HG02678 (cell line): Measurements from ENCODE around the gene BASP1.
"Not testable (repeated sequence)": the region's sequence is repeated elsewhere in the genome, so short reads cannot be mapped to it uniquely, and the experiment has no call there.

Source experiments
- ATAC-seq: cut with Tn5 transposase; IDR thresholded peaks from one replicate; pipeline ENCODE4 v1.9.1; 2021; ENCODE audit warnings: mild to moderate bottlenecking, moderate library complexity; ENCODE audit not compliant: unreplicated experiment

Gene BASP1

DNA sequence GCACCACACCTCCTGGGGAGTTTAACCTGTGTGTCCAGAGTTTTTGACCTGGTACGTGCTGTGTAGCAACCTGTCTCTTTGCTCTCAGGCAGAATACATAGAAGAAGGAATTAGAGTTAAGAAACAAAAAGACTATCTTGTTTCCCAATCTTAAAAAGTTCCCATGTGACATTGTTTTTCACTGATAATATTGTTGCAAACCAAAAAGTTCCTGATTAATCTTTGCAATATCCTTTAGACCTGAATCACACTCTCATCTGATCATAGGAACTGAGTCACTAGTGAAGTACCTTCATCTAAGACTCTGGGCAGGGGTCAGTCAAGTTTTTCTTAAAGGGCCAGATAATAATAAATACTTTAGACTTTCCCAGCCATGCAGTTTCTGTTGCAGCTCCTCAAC is 35.1 kb downstream of the BASP1 start:
- no peak for ATAC-seq

DNA sequence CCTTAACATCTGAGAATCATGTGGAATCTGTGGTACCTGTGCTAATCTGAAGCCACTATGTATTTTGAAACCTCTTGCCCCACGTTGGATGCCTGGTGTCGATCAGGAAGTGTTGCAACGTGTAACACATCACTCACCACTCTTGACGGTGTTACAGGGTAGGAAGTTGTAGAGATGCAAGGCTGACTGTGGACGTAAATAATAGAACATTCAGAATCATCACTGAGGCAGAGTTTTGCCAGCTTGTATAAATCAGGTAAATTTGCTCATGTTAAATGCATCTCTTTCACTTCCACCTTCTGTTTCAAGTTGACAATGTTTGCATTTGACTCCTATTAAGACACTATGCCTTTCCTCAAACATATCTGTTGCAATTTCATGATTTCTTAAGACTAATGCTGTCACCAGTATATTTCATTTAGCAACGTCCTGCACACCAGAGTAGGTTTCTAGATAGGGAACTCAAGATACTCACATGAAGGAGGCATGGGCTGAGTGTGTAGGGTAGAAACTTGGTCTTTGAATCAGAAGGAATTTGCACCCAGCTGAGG is 38.1 kb downstream of the BASP1 start:
- ATAC-seq = peak; percentile 49

DNA sequence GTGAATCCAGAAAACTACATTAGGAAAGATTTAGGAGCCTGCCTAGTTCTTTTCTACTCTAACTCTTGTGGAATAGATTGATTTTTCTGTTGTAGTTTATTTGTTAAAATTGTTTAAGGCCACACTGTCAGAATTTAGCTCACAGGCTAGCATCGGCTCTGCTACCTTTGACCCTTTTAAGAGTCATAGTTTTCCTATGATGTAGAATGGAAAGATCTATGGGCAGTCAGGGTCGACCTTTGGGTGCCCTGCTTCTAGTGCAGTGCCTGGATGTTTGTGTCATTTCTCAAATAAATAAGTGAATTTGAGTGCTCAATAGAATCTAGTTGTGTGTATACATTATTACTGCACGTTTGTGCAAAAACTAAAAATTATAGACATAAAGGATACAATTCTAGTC is 38.7 kb downstream of the BASP1 start:
- ATAC-seq = no peak

DNA sequence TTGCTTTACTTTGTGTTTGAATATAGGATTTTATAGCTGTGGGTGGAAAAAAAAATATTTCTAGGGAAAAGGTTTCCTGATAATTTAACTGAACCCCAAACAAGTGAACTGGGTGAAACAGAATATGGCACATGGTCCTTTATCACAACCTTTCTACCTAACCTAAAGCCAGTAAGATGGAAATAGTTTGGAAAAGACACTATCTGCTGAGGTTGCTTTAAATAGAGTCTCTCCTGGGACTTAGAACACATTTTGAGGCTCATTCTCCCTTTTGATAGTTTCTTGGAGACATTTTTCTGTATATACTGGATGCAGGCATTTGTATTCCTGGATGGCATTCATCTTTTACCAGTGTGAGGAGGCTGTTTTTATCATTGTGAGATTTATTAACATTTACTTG is 39.4 kb downstream of the BASP1 start:
- ATAC-seq = no peak

DNA sequence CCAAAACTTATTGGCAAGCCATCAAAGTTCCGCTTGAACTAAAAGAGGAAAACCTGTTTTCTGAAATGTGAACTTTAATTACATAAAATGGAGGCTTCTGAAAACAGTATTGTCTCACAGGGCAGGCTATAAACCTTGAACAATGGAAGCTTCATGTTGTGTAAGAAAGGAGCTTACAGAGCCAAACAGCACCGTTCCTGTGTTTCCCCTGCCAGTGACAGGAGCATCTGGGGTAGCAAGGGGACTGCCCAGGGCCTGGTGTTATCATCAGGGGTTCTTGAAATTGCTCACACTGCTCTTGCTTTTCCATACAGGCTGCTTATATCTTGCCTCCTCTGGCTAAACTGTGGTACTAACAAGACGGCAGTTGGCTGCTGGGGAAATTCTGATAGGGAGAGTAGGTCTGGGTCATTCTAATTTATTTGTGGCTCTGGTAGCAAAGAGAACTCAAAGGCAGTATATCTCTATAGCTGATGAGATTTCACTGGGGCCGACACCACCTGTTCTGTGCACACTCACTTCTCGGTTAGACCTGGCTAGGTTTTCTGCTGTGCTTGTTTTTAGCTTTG is 40.4 kb downstream of the BASP1 start:
- ATAC-seq = peak; percentile 86

DNA sequence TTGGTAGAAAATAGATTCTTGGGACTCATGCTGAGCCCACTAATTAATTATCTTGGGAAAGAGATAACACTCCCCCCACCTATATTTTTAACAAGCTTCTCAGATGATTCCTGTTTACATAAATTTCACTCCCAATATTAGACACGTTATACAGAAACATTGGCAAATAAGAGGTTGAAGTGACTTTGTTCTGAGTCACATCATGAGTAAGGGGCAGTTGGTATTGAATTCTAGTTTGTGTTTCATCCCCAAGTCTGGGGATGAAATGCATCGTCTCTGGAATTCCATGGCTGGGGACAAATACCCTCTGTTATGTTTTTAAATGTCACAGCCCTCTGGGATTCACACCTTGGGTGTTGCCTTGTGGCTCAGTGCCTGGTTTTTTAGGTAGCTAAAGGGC is 41.0 kb downstream of the BASP1 start:
- ATAC-seq = no peak

DNA sequence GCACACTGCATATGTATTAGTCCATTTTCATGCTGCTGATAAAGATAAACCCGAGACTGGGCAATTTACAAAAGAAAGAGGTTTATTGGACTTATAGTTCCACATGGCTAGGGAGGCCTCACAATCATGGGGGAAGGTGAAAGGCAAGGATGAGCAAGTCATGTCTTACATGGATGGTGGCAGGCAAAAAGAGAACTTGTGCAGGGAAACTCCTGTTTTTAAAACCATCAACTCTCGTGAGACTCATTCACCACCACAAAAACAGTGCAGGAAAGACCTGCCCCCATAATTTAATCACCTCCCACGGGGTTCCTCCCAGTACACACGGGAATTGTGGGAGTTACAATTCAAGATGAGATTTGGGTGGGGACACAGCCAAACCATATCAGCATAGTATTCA is 41.6 kb downstream of the BASP1 start:
- ATAC-seq = not testable (repeated sequence)

DNA sequence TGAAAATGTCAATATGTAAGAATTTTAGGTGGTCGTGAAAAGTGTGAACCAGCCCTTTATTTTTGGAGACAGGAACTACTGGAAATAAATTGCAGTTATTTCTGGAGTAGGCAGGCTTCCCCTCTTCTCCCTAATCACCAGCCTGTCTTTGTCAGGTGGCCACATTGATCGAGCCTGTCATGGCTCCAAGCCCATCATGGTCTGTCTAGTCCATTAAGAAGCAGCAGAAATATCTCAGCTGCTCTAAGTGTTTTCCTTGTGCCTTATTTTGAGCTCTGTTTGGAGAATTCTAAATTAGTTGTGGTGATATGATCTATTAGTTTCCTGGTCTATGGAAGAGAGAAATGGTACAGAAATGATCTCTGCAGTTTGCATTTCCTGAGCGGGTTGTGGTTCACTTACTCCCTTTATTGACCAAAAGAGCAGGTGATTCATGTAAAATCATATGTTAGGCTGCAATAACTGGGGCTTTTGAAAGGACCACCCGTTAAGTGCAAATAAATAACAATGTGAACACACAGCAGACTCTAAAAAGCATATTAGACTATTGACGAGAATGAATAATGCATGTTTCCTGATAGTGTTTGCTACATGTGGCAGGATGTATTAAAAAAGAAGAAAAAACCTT is 42.3 kb downstream of the BASP1 start:
- no peak for ATAC-seq

DNA sequence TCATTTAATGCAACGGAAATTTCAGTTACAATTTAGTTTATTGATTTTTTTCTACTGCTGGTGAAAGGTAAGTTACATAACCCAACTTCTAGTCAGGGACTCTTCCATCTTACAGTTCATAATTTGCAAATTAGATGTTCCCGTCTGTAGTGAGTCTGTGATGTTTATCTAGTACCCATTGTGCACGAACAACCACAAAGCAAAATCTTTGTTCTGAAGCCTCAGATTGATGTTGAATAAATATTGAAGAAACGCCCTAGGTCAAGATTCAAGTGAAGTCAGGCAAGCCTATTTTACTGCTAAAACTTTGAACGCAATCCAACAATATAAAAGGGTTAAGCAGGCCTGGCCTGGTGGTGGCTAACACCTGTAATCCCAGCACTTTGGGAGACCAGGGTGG is 43.1 kb downstream of the BASP1 start:
- ATAC-seq = no peak

DNA sequence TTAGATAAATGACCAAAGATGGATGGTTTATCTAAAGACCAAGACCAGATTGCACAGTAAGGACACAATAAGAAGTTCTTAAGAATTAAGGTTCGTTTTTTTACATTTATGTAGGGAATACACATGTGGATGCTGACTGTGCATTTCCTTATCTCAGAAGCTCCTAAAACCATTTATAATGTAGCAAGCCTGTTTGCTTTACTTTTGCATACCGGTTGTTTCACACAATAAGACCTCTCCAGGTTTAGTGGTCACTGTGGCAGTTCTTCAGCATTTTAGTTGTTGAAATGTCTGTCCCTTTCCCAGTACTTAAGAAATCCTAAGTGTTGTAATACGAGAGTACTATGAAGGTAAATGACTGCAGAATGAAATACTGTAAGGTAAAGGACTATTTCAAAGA is 43.6 kb downstream of the BASP1 start:
- no peak for ATAC-seq

DNA sequence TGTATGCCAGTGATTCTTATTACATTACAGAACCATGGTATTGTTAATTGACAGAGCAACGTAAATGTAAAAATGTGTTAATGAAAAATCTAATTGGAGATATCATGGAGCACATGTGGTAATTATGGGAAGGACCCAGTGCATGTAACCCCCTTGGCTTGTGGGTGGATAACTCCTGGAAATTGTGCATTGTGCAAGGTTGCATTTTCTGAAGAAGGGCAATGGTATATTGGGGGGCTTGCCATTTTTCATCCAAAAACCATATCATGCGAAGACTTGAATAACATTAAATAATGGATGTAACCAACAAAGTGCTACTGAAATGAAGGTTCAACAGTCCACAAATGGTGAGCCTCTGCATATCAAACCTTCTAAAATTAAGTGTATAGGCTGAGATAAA is 47.6 kb downstream of the BASP1 start:
- ATAC-seq = no peak

DNA sequence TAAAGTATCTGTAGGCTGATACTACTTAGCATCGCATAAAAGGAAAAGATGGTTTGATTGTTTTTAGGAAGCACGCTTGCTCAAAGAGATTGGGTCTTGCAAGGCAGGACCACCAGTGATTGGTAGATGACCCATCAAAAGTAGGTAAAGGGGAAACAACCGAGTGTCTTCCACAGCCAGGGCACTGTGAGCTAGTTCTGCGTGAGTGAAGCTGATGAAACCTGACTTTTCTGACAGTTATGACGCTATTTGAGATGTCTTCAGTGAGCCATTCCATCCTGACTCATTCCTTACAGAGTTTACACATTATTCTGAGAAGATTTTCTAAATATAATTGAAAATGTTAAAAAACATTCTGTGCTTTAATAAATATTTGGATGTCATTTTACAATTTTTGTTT is 49.7 kb downstream of the BASP1 start:
- ATAC-seq = peak; percentile 47

DNA sequence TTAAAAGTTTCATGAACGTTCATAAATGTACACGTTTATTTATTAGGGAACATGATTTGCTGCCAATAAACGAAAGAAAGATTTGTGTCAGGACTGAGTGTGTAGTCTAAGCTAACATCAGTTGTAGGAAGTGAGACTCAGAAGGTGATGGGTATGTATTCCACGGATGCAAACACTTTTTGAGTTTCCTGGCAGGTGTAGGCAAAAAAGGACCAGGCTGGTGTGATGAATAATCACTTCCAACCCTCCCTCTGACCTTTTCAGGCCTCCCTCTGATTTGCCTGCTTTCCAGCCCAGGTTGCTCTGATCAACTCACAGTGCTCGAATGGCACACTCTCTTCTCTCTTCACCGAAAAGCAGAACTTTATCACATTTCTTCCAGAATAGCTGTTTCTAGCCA is 51.8 kb downstream of the BASP1 start:
- peak; percentile 79 for ATAC-seq

DNA sequence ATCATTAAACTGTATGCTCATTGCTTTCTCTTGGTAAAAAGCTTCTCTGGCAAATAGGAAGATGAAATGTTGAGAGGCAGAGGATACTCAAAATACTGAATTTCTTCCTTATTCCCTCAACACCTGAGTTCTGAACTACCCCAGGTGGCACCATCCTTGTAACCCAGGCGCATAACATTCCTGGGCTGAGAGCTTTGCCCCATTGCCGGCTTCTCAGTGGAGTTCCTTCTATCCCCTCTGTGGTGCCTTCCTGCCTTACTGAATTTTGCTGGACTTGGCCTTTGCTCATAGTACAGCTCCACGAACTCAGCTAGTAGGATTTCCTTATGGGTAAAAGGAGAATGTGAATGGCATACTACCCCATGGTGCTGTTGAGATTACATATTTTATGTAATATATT is 54.7 kb downstream of the BASP1 start:
- ATAC-seq = no peak

DNA sequence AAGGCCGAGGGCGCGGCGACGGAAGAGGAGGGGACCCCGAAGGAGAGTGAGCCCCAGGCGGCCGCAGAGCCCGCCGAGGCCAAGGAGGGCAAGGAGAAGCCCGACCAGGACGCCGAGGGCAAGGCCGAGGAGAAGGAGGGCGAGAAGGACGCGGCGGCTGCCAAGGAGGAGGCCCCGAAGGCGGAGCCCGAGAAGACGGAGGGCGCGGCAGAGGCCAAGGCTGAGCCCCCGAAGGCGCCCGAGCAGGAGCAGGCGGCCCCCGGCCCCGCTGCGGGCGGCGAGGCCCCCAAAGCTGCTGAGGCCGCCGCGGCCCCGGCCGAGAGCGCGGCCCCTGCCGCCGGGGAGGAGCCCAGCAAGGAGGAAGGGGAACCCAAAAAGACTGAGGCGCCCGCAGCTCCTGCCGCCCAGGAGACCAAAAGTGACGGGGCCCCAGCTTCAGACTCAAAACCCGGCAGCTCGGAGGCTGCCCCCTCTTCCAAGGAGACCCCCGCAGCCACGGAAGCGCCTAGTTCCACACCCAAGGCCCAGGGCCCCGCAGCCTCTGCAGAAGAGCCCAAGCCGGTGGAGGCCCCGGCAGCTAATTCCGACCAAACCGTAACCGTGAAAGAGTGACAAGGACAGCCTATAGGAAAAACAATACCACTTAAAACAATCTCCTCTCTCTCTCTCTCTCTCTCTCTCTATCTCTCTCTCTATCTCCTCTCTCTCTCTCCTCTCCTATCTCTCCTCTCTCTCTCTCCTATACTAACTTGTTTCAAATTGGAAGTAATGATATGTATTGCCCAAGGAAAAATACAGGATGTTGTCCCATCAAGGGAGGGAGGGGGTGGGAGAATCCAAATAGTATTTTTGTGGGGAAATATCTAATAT is 58.1 kb downstream of the BASP1 start:
- ATAC-seq = no peak

DNA sequence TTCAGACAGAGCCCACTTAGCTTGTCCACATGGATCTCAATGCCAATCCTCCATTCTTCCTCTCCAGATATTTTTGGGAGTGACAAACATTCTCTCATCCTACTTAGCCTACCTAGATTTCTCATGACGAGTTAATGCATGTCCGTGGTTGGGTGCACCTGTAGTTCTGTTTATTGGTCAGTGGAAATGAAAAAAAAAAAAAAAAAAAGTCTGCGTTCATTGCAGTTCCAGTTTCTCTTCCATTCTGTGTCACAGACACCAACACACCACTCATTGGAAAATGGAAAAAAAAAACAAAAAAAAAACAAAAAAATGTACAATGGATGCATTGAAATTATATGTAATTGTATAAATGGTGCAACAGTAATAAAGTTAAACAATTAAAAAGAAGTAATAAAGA is 59.0 kb downstream of the BASP1 start:
- peak; percentile 68 for ATAC-seq

DNA sequence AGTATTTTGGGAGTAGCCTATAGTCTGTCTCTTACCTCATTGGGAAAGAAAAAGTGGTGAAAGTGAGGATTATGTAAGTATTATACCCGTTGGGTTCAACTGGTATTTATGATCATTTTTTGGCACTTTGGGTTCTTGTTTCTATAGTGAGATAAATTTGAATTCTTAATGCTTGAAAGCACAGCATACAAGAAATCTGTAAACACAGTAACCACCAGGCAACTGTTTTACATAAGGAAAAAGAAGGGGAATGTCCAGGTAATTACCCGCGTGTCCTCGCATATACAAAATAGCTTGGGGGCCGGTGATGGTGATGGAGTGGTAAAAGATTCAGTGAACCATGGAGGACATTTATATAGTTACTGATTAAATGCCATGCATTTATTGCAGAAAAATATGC is 60.5 kb downstream of the BASP1 start:
- peak; percentile 43 for ATAC-seq

DNA sequence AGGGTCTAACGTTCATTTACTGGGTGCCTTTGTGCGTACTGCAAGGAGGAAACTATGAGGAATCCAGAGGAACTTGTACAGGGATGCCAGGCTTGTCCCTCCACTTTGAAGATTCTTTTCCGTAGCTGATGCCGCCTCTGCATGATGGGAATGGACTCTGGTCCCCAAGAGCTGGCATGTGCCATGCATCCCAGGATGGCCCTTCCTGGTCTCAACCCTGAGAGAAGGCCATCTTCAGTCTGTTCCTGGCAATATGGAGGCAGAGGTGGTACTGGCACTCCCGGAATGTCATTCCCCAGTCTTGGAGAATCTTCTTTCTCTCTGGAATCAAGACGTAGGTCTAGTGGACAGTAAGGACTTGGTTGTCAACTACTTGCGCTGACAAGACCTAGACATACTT is 61.5 kb downstream of the BASP1 start:
- ATAC-seq = no peak

DNA sequence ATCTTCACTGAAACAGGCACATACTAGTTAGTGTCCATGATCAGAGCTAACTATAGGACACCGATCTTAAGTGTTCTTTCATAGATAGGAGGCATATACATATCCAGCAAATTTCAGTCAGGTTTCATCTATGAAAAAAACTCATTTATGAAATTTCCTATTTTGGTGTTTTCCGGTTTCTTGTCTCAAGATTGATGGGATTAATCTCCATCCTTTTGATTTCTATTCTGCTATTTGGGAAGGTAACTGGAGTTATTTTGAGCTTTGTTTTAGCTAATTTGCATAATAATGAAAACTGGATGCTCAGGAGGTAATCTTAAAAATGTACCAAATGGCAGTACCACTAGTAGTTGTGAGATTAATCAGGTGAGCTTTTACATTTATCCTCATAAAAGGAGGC is 62.1 kb downstream of the BASP1 start:
- no peak for ATAC-seq

DNA sequence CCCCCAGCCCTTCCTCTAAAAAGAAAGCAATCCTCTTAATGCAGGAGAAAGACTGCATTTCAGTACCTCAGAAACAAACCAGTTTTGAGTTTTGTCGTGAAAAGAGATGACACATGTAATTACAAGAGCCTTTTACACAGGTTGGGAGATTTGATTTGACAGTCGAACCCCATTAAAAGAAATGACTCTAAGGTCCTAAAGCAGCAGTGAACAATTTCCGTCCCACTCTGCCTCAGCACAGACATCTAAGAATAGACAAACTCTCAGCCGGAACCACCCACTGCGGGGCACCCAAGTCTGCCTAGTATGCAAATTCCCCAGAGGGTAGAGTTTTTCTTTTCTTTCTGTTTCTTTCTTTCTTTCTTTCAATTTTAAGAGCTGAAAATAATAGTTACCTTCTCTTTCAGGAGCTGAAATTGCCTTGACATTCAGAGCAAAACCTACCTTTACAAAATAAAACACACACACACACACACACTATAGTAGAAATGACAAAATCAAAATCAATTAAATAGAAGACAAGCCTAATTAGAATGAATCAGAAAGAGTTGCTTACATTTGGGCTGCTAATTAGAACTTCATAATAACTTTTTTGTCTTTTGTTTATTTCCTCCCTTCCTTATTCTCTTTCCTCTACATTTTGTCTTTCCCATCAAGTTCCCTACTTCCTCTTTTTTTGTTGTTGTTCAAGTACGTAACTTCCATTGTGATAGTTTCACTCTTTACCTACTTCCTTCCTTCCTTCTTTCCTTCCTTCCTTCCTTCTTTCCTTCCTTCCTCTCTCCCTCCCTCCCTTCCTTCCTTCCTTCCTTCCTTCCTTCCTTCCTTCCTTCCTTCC is 65.1 kb downstream of the BASP1 start:
- ATAC-seq = peak; percentile 96

DNA sequence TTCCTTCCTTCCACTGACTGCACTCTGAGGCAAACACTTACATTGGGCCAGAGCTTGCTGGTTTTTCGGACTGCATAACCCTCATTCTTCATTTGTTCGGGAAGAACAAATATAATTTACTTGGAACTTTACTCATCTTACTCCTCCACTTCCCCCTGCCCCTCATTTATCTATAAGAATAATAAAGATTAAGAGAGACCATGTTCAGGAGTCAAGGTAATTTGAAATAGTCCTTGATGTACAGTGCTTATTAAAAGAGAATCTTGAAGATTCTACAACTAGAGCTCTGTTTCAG is 65.6 kb downstream of the BASP1 start:
- no peak for ATAC-seq
